ENCODE measurements around the gene FLNC. TPM values are rescaled to one million over a fixed set of nuclear protein-coding genes. Genes with fewer than 3 reads are reported as not detected.

Gene FLNC
- total and polyA plus RNA-seq, 3 donors from 2014 or later = 8.8 to 21.4 (median 14.4) TPM

GRCh38 chr7:128842674-128843641, 12.8 kb downstream of the FLNC start:
- Histone ChIP-seq H3K36me3 (ENCODE audit: low read depth, missing control alignments) (no peaks in the 10 kb centered on the region), H3K9me3 (no peaks in the 10 kb centered on the region), H3K27me3 (no peaks in the 10 kb centered on the region), H3K4me3 (no peak overlapping the region), H3K4me1 (no peaks in the 10 kb centered on the region), H3K27ac (no peak overlapping the region)
- TF ChIP-seq, protein P1, sequence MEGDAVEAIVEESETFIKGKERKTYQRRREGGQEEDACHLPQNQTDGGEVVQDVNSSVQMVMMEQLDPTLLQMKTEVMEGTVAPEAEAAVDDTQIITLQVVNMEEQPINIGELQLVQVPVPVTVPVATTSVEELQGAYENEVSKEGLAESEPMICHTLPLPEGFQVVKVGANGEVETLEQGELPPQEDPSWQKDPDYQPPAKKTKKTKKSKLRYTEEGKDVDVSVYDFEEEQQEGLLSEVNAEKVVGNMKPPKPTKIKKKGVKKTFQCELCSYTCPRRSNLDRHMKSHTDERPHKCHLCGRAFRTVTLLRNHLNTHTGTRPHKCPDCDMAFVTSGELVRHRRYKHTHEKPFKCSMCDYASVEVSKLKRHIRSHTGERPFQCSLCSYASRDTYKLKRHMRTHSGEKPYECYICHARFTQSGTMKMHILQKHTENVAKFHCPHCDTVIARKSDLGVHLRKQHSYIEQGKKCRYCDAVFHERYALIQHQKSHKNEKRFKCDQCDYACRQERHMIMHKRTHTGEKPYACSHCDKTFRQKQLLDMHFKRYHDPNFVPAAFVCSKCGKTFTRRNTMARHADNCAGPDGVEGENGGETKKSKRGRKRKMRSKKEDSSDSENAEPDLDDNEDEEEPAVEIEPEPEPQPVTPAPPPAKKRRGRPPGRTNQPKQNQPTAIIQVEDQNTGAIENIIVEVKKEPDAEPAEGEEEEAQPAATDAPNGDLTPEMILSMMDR (IDR thresholded peaks at IDR 0.05) = no peak
- TF ChIP-seq POLR2A (IDR thresholded peaks at IDR 0.05) = no peak
- intact Hi-C loops (cut with DNase I; ENCODE audit: low total_unique reads) = no loop called here
- 94% methylated on average over 23 to 37 of the region's 38 CpGs for WGBS, 2 donors
- no peak for DNase-seq

DNA sequence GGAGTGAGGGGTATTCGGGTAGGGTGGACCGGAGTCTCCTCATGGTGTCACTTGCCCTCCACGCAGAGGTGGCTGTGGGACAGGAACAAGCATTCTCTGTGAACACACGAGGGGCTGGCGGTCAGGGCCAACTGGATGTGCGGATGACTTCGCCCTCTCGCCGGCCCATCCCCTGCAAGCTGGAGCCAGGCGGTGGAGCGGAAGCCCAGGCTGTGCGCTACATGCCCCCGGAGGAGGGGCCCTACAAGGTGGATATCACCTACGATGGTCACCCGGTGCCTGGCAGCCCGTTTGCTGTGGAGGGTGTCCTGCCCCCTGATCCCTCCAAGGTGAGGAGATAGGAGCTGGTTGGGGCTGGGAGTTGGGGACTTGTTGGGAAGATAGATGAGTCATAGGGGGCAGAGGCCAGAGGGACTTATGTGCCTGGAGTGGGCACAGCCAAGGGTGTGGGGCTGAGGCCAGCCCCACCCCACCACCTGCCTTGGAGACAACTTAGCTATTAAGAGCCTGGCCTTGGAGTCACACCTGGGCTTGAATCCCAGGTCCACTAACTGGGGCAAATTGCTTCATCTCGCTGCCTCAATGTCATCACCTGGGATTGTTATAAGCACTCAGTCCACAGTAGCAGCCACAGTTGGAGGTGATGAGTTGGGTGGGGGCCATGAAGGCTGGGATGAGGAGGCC, 13.9 kb downstream of the FLNC start:
- no peak for DNase-seq
- Histone ChIP-seq H3K36me3 (ENCODE audit: low read depth, missing control alignments) (no peaks in the 10 kb centered on the region), H3K4me3 (no peak overlapping the region), H3K9me3 (no peaks in the 10 kb centered on the region), H3K27me3 (no peaks in the 10 kb centered on the region), H3K27ac (no peak overlapping the region), H3K4me1 (no peaks in the 10 kb centered on the region)
- no peak for TF ChIP-seq POLR2A (IDR thresholded peaks at IDR 0.05)
- TF ChIP-seq, protein P1 (IDR thresholded peaks at IDR 0.05) = no peak
- 90 to 91% methylated on average over 10 to 17 of the region's 17 CpGs for WGBS, 2 donors
- intact Hi-C loops (cut with DNase I; ENCODE audit: low total_unique reads) = no loop called here

- Histone ChIP-seq H3K4me1 (no peaks in the 10 kb centered on the region), H3K4me3 (no peak overlapping the region), H3K27ac (no peak overlapping the region), H3K36me3 (ENCODE audit: low read depth, missing control alignments) (no peaks in the 10 kb centered on the region), H3K9me3 (no peaks in the 10 kb centered on the region), H3K27me3 (no peaks in the 10 kb centered on the region)
- no peak for DNase-seq
- intact Hi-C loops (cut with DNase I; ENCODE audit: low total_unique reads) = no loop called here
- no peak for TF ChIP-seq POLR2A (IDR thresholded peaks at IDR 0.05)
- TF ChIP-seq, protein P1 (IDR thresholded peaks at IDR 0.05) = no peak
- 92 to 96% methylated on average over 15 to 25 of the region's 25 CpGs for WGBS, 2 donors
Observed at GRCh38 chr7:128844777-128845311, 14.6 kb downstream of the FLNC start.

DNA sequence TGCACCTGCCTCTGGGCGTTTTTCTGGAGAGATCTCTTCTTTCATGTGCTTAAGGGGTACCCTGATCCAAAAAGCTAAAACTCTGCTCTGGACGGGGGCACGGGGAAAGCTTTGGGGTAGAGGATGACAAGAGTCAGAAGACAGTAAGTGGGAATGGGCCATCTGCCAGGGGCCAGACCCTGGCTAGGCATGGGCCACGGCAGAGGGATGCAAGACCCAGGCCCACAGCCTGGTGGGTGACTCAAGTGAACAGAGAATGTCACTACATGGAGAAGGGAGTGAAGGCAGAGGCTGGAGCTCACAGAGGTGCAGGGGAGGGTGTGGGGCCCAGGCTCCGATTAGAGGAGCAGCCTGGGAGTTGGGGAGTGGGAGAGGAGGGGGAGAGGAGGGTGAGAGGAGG, 15.3 kb downstream of the FLNC start:
- no peaks in the 10 kb centered on the region for H3K36me3 ChIP-seq (ENCODE audit: low read depth, missing control alignments)
- intact Hi-C loops (cut with DNase I; ENCODE audit: low total_unique reads) = no loop called here
- DNase-seq = no peak
- no peaks in the 10 kb centered on the region for H3K4me1 ChIP-seq
- TF ChIP-seq, protein P1 (IDR thresholded peaks at IDR 0.05) = no peak
- no peak for TF ChIP-seq POLR2A (IDR thresholded peaks at IDR 0.05)
- no peaks in the 10 kb centered on the region for H3K27me3 ChIP-seq
- H3K9me3 ChIP-seq = no peaks in the 10 kb centered on the region
- H3K4me3 ChIP-seq = no peak overlapping the region
- 84 to 97% methylated on average over 4 to 5 of the region's 5 CpGs for WGBS, 2 donors
- H3K27ac ChIP-seq = no peak overlapping the region

Measured in testis (tissue), 3 donors.